Left renal cortex interstitium (tissue), 4 donors: Measurements from ENCODE around the gene IMPDH2. TPM values are rescaled to one million over a fixed set of nuclear protein-coding genes. Genes with fewer than 3 reads are reported as not detected.

Source experiments
- DNase-seq, 4 donors: peaks; one replicate each; pipeline ENCODE4 v3.0.0-alpha.2; 2013; ENCODE audit warnings: low read depth in 4 of 4, low spot score in 2 of 4, missing footprints in 1 of 4
- polyA plus RNA-seq, 4 donors: library from polyadenylated mRNA; unstranded; fragments of 120-200 nt; gene quantifications; one replicate each; pipeline ENCODE4 v1.2.1, GENCODE V29; 2013; ENCODE audit not compliant: insufficient read length in 4 of 4

Gene IMPDH2
- 100 to 1,000 TPM; 206 to 227 (median 217) TPM for polyA plus RNA-seq

- DNase-seq: peak in 3 of 4 donors; percentile 86 to 93 (median 90)
Observed at GRCh38 chr3:49028673-49029562, at the start of gene IMPDH2. IMPDH2 (minus strand) TSS chr3:49029398; CDS start chr3:49029350, 48 bp downstream.

- no peak for DNase-seq
Observed at GRCh38 chr3:49076646-49077045, 47.4 kb upstream of the IMPDH2 start.

GRCh38 chr3:49076116-49076515 is 46.9 kb upstream of the IMPDH2 start:
- no peak for DNase-seq

GRCh38 chr3:49058011-49058410 is 28.8 kb upstream of the IMPDH2 start:
- no peak for DNase-seq

GRCh38 chr3:49057268-49057667 is 28.1 kb upstream of the IMPDH2 start:
- no peak for DNase-seq

GRCh38 chr3:49054344-49054862 is 25.2 kb upstream of the IMPDH2 start:
- no peak for DNase-seq

GRCh38 chr3:49053543-49053942 is 24.3 kb upstream of the IMPDH2 start:
- no peak for DNase-seq

- no peak for DNase-seq
Observed at GRCh38 chr3:49035281-49035680, 6.1 kb upstream of the IMPDH2 start.

- DNase-seq: no peak
Observed at GRCh38 chr3:49034650-49035049, 5.5 kb upstream of the IMPDH2 start.

- DNase-seq: no peak
Observed at GRCh38 chr3:49032646-49033304, 3.6 kb upstream of the IMPDH2 start.

- no peak for DNase-seq
Observed at GRCh38 chr3:49030321-49030720, 1.1 kb upstream of the IMPDH2 start.

- DNase-seq: no peak
Observed at GRCh38 chr3:49029563-49029884, 326 bp upstream of the IMPDH2 start.

GRCh38 chr3:49028298-49028672 is 913 bp downstream of the IMPDH2 start:
- no peak for DNase-seq

GRCh38 chr3:49027634-49028033 is 1.6 kb downstream of the IMPDH2 start:
- DNase-seq: no peak

GRCh38 chr3:49026536-49026935 is 2.7 kb downstream of the IMPDH2 start:
- no peak for DNase-seq

- no peak for DNase-seq
Observed at GRCh38 chr3:49025793-49026520, 3.2 kb downstream of the IMPDH2 start.

GRCh38 chr3:49025005-49025792 is 4.0 kb downstream of the IMPDH2 start:
- no peak for DNase-seq

- no peak for DNase-seq
Observed at GRCh38 chr3:49024449-49024848, 4.7 kb downstream of the IMPDH2 start.

- DNase-seq: no peak
Observed at GRCh38 chr3:49023775-49024174, 5.4 kb downstream of the IMPDH2 start.

- DNase-seq: no peak
Observed at GRCh38 chr3:49022688-49023171, 6.5 kb downstream of the IMPDH2 start.
